Inflammatory macrophage treated with lipopolysaccharide for 4 hours (primary cell): ENCODE results near the gene CENPP.

ENCODE experiments used
- DNase-seq: peaks from one replicate; pipeline ENCODE4 v3.0.0-alpha.2; 2020

CENPP gene

GRCh38 chr9:92603100-92603499 is 277.3 kb downstream of the CENPP start:
- DNase-seq = no peak

DNA sequence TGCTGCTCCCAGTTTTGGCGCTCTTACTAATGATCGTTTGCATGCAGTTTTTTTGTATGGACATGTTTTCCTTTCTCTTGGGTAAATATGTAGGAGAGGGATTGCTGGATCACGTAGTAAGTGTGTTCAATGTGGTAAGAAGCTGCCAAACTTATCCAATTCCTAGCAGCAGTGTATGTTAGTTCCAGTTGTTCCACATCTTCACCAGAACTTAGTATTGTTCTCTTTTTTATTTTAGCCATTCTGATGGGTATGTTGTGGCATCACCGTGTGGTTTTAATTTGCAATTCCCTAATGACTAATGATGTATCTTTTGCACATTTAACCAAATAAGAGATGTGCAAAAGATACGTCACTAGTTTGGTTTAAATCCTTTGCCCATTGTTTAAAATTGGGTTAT is 278.2 kb downstream of the CENPP start:
- no peak for DNase-seq

DNA sequence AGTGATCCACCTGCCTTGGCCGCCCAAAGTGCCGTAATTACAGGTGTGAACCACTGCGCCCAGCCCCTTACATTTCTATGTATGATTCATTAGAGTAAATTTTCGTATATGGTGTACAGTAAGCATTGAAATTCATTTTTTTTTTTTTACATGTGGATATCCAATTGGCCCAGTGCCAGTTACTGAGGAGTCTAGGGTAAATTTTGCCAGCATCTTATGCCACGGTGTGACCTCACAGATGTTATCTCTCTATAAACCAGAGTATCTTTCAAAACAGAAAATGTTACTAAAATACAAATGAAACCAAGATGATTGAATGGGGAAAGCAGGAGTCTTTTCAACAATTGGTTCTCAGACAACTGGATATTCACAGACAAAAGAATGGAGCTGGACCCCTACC is 279.5 kb downstream of the CENPP start:
- DNase-seq = no peak

GRCh38 chr9:92607088-92607487 is 281.3 kb downstream of the CENPP start:
- DNase-seq = peak; percentile 28

DNA sequence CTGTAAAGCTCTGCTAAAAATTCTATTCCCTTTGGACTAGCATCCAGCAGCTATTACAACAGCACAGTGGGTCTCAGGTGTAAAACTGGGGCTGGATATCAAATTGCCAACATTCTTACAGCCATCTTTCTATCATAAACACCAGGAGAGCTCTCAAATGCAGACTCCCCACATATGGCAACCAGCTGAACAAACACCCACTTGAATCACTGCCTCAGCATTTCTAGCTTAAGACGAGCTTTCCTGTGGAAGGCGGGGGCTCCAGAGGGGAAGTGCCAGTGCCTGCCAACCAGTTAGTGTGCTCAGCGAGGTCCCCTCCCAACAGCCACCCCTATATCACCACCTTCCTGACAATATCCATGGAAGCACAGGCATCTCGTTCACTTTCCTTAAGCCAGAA is 282.0 kb downstream of the CENPP start:
- no peak for DNase-seq

DNA sequence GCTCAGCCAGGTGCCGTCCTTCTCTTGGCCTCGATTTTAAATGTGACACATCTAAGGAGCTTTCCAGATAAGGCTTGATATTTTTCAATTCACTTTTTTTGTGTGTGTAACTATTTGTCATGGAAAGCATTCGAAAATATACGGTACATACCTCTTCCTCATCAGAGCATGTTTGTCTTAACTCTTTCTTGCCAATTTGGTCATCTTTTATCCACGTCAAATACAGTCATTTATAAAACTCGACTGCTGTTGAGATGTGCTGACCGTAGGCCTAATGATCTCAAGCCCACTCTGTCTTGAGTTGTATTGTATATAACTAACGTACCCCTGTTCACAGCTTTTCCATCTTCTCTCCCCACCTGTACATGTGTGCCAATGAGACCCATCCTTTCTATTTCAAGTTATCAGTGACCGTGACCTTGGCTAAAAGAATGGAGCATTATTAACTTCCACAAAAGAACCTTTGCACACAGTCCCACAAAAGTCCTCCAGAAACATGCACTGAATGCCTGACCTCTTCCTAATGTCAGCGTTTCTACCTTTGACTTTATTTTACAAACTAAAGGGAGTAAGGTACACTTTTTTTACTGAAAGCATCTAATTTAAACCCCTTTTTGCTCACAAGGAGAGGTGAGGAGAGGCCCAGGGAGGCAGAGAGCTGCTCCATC is 282.6 kb downstream of the CENPP start:
- DNase-seq = no peak

DNA sequence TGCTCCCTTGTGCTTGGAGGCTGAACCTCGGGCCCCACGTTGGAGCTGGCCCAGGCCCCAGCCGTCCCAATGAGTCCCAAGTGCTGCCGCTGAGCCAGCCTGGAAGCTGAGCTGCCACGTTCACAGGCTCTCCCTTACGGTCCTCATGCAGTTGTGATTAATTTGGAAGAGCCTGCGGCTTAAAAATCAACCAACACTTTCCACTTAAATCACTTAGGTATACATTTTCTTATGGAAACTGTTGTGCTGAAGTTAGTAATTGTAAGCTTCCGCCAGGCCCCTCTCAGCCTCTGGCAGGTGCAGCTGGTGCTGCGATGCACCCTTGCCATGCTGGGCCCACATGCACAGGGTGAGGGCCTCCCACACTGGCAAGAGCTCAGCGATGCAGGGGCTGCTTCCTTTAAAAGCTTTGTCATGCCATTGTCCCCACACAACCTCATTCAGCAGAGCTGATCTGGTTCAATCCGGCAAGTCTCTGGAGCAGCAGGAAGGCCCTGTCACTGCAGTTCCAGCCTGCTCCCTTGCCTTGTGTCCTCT is 283.2 kb downstream of the CENPP start:
- no peak for DNase-seq

DNA sequence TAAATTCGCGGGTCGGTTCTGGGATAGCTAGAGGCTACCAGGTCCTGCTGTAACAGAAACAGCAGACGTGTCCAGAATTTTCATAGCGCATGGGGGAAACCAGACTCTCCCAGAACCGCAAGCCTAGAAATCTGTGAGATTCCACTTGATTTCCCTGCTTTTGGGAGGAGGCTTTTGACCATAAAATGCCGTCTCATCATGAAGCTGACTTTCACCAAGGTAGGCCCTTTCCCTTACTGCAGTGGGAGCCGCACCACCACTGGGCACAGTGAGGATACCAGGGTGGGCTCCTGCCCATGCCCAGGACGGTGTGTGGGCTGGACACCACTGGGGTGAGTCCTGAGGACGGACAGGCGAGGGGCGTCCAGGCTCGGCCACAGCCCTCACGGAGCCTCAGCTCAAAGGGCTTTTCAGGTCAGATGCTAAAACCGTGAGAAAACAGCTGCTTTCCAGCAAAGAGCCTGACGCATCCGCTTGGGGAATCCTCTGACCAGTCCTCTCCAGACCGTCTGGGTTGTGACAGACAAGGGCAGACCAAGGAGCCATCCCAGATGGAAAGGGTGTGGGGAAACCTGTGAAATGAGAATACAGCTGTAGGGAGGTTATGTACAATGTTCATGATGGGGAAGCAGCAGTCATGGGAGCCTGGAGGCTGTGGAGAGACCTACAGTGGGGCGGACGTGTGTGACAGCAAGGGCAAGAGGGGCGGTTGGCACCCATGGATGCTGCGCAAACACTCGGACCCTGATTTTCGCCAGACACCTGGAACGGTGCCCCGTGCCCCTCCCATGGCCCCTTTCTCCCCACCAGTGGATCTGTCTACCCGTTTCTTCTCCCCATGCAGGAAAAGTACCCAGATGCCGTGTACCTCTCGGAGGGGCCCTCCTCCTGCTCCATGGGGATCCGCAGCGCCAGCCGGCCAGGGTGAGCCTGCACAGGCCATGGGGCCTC is 285.0 kb downstream of the CENPP start:
- DNase-seq = no peak

GRCh38 chr9:92611621-92612285 is 286.0 kb downstream of the CENPP start:
- no peak for DNase-seq

DNA sequence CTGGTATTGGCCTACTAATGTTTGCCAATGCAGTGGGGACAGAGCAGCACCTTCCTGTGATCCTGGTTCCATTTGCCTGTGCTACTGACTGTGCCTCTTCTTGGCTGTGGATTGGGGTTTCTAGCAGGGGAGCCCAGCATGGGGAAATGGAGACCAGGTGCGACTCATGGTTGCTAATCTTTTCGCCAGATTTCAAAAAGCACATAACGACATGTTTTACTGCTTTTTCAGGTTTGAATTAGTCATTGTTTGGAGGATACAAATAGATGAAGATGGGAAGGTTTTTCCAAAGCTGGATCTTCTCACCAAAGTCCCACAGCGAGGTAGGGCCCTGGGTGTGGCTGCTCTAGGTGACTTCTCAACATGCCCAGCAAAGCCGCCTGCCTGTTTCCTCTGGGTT is 286.5 kb downstream of the CENPP start:
- no peak for DNase-seq

DNA sequence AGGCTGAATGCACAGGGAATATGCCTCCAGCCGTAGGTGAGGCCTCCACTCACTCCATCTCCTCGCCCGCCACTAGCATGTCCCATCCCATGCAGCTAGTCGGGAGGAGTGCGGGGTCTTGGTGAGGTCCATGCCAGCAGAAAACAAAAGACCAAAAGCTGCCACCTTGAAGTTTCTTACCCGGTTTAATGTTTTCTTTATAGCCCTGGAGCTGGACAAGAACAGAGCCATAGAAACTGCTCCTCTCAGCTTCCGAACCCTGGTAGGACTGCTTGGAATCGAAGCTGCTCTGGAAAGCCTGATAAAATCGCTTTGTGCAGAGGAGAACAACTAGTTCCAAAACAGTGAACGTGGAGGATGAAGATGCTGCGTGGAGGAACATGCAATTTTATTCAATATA is 287.1 kb downstream of the CENPP start:
- no peak for DNase-seq

- DNase-seq = no peak
Measured at GRCh38 chr9:92613268-92614122, 287.7 kb downstream of the CENPP start.

- no peak for DNase-seq
Measured at GRCh38 chr9:92614123-92614510, 288.4 kb downstream of the CENPP start.

DNA sequence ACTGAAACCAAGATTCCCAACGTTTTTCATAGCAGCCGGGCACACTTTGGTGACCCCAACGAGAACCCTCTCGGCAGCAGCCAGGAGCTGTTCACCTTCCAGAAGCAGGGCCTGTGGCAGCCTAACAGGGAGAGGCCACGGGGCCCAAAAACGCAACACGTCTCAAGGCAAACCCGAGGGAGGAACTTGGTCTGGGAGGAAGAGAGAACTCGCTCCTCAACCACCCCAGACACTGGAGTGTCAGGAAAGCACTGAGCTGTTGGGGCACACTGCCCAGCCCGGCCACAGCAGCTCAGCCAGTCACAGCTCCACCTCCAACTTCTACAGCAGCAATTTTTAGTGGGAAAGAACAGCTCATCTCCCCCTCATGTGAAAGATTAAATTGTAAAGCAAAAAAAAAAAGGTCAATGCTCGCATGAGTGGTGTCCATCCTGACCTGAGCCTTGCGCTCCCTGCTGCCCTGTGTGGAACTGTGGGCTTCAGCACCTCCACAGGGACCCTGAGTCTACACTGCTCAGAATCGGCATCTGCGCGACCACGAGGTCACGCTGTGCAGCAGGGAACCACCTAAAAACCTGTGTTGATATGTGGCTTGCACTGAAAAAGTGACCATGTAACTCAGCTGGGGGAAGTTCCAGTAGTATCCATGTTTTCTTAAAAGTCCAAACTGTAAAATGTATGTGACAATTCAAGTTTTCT is 289.2 kb downstream of the CENPP start:
- DNase-seq = no peak

DNA sequence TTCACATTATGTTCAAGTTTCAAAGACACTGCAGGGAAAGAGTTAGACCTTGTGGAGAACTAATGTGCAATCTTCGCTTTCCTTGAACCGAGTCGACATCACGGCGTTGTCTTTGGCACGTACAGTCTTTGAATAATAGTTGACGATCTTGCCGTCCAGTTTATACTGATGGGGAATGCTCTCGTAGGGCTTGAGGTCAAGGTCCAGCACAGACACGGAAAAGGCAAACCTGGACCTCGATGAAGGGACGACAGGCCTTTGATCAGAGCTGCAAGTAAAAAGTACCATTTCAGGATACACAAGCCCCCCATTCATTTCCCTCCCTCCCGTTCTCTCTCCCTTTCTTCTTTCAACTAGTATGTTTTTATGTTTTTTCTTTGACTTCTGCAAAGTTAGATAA is 290.0 kb downstream of the CENPP start:
- DNase-seq = no peak

GRCh38 chr9:92616199-92616641 is 290.5 kb downstream of the CENPP start:
- DNase-seq = no peak

DNA sequence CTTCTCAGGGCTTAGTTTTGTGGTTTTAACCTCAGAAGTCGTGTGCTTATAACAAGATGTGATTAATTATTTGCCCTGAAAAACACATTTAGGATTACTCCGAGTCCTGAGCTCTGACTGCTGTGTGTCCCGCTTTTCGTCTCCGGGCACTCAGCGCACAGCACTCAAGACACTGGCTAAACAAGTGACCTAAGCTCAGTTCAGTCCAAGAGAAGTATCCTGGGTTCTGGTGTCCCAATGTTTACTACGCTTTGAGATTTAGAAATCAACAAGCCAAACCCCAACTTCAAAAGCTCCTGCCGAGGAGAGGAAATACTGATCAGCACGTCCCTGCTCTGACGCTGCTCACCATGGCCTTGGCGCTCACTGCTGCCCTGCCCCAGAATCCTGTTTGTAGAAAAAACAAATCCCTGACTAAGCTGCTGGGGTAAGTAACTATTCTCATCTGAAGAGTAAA is 290.9 kb downstream of the CENPP start:
- DNase-seq = no peak

- DNase-seq = no peak
Measured at GRCh38 chr9:92617195-92617813, 291.6 kb downstream of the CENPP start.

DNA sequence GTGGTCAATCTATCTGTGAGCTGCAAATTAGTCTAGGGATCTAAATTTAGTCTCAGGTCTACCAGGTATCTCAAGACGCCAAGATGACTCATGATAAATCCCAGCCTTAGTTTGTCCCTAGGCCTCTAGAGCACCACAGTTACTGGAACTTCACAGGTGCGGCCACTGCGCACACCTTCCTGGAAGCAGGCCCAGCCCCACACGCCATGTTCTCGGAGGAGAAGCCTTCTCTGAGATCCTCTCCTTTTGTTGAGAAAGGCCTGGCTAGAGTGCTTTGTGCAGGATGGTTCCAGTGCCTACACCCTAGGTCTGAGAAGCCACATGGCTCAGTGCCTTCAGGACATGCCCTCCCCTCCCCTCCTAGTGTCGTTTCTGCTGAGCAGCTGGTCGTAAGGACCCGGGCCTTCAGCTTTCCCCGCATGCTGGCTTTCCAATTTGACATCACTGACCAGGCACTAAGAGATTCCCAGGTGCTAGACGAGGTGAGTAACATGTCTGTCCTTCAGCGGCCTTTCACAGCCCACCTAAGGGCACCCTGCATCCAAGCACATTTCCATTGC is 292.3 kb downstream of the CENPP start:
- no peak for DNase-seq

GRCh38 chr9:92618633-92619225 is 293.0 kb downstream of the CENPP start:
- DNase-seq = no peak
